Thyroid gland (tissue), 4 donors: ENCODE measurements around the gene ARTN.

Source experiments
- POLR2A ChIP-seq, 2 donors: fragments of 450-650 bp; IDR thresholded peaks; one replicate each; pipeline ENCODE4 v1.6.1; 2017; ENCODE audit warnings: antibody characterized with exemption in 2 of 2, mild to moderate bottlenecking in 2 of 2, moderate library complexity in 1 of 2
- TF ChIP-seq, protein P1 (sequence below), 6 experiments: fragments of 200-600 bp in 3 of 6; fragments of 450-650 bp in 3 of 6; sonication (generic) in 3 of 6; IDR thresholded peaks; one replicate each; pipeline ENCODE4 v1.5.1; 2016 to 2019; ENCODE audit warnings: antibody characterized with exemption in 6 of 6, mild to moderate bottlenecking in 2 of 6, inconsistent platforms in 1 of 6, moderate library complexity in 1 of 6

GRCh38 chr1:43942411-43942810 is 8.8 kb downstream of the ARTN start:
- TF ChIP-seq, protein P1, sequence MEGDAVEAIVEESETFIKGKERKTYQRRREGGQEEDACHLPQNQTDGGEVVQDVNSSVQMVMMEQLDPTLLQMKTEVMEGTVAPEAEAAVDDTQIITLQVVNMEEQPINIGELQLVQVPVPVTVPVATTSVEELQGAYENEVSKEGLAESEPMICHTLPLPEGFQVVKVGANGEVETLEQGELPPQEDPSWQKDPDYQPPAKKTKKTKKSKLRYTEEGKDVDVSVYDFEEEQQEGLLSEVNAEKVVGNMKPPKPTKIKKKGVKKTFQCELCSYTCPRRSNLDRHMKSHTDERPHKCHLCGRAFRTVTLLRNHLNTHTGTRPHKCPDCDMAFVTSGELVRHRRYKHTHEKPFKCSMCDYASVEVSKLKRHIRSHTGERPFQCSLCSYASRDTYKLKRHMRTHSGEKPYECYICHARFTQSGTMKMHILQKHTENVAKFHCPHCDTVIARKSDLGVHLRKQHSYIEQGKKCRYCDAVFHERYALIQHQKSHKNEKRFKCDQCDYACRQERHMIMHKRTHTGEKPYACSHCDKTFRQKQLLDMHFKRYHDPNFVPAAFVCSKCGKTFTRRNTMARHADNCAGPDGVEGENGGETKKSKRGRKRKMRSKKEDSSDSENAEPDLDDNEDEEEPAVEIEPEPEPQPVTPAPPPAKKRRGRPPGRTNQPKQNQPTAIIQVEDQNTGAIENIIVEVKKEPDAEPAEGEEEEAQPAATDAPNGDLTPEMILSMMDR (IDR thresholded peaks at IDR 0.05): no peak
- no peak for TF ChIP-seq POLR2A (IDR thresholded peaks at IDR 0.05)
